K562 (cell line): ENCODE measurements around the gene TRERF1. TPM values are rescaled to one million over a fixed set of nuclear protein-coding genes. Genes with fewer than 3 reads are reported as not detected.

ENCODE experiments used
- ATAC-seq: fragments of 200-7000 bp; cut with Tn5 transposase; 3 replicates; pipeline ENCODE4 v1.9.1; 2020; ENCODE audit warnings: moderate library complexity
- BruUV-seq: library from RNA; stranded (reverse); fragments of 400-500 nt; replicated peaks from 2 replicates; lab custom pipeline; 2021; lab: Mats Ljungman, UMichigan
- CTCF ChIA-PET: fragments of 300-600 bp; formaldehyde crosslinking; extraction: SDS; loops from one replicate; lab custom pipeline; 2021; ENCODE audit warnings: low intra/inter-chr PET ratio; lab: Yijun Ruan, JAX
- POLR2A ChIA-PET: fragments of 300-600, 350-650 bp; sonication (Branson Sonifier 250); formaldehyde crosslinking; extraction: SDS; loops from one replicate; lab custom pipeline; 2021; ENCODE audit warnings: antibody characterized with exemption, inconsistent platforms; lab: Yijun Ruan, JAX
- DNase-seq, 4 experiments: peaks; one replicate each; pipeline versions ENCODE4 v3.0.0 to v3.0.0-alpha.2; 2011 to 2018; ENCODE audit warnings: low spot score in 3 of 4, mixed read lengths in 3 of 4; ENCODE audit errors: extremely low read depth in 1 of 4
- FAIRE-seq: peaks from 2 replicates; lab custom pipeline; 2011; peaks lifted over from hg19 to GRCh38; lab: Jason Lieb, UNC
- H2AFZ ChIP-seq: 2 replicates; pipeline ENCODE4 v1.6.0; 2011; ENCODE audit warnings: low read depth, low read length, control low read depth, inconsistent platforms
- H3K27ac ChIP-seq: fragments of 200-600 bp; 3 replicates; pipeline ENCODE4 v1.8.0; 2011; ENCODE audit warnings: low read depth, mild to moderate bottlenecking, control low read depth, inconsistent platforms, low read length, moderate library complexity, mixed read lengths; ENCODE audit errors: extremely low read depth
- H3K27me3 ChIP-seq, 2 experiments: fragments of 300-600 bp in 1 of 2; 2 replicates in 1 of 2; 3 replicates in 1 of 2; pipeline versions ENCODE4 v1.6.0 to v1.8.0; 2011; ENCODE audit warnings: inconsistent platforms in 2 of 2, low read length in 2 of 2, mild to moderate bottlenecking in 1 of 2, mixed read lengths in 1 of 2, moderate library complexity in 1 of 2; ENCODE audit not compliant: control insufficient read depth in 2 of 2, insufficient read depth in 2 of 2
- H3K36me3 ChIP-seq: fragments of 300-600 bp; 3 replicates; pipeline ENCODE4 v1.8.0; 2011; ENCODE audit warnings: mild to moderate bottlenecking, low read length, inconsistent platforms; ENCODE audit not compliant: control insufficient read depth, insufficient read depth
- H3K4me1 ChIP-seq, 2 experiments: fragments of 200-600 bp in 1 of 2; replicated peaks in 1 of 2; 2 replicates in 1 of 2; 3 replicates in 1 of 2; pipeline versions ENCODE4 v1.5.1 to v1.8.0; 2011; ENCODE audit warnings: inconsistent platforms in 2 of 2, low read length in 2 of 2, mild to moderate bottlenecking in 1 of 2, mixed read lengths in 1 of 2, moderate library complexity in 1 of 2; ENCODE audit not compliant: control insufficient read depth in 2 of 2, insufficient read depth in 2 of 2
- H3K4me2 ChIP-seq: 2 replicates; pipeline ENCODE4 v1.6.1; 2011; ENCODE audit warnings: low read length, control low read depth, inconsistent platforms, mixed read lengths; ENCODE audit not compliant: insufficient read depth
- H3K4me3 ChIP-seq: fragments of 200-600 bp; sonication (generic), shearing (Covaris generic); 2 replicates; pipeline ENCODE4 v1.5.1; 2016; ENCODE audit warnings: control low read depth, inconsistent platforms
- H3K79me2 ChIP-seq: fragments of 200-600 bp; 3 replicates; pipeline ENCODE4 v1.8.0; 2011; ENCODE audit warnings: low read length, inconsistent platforms; ENCODE audit not compliant: control insufficient read depth, insufficient read depth
- H3K9ac ChIP-seq, 2 experiments: 2 replicates each; pipeline versions ENCODE4 v1.6.0 to v1.6.1; 2011; ENCODE audit warnings: low read depth in 2 of 2, low read length in 2 of 2, control low read depth in 1 of 2, inconsistent platforms in 1 of 2, mild to moderate bottlenecking in 1 of 2, mixed read lengths in 1 of 2; ENCODE audit not compliant: insufficient read depth in 1 of 2
- H3K9me1 ChIP-seq: one replicate; pipeline ENCODE4 v1.6.0; 2011; ENCODE audit warnings: inconsistent platforms, mild to moderate bottlenecking, low read length, moderate library complexity; ENCODE audit not compliant: control insufficient read depth, insufficient read depth
- H3K9me3 ChIP-seq: replicated peaks from 2 replicates; pipeline ENCODE4 v1.5.1; 2011; ENCODE audit warnings: low read depth, low read length, inconsistent platforms; ENCODE audit not compliant: control insufficient read depth, insufficient read depth
- H4K20me1 ChIP-seq: replicated peaks from 2 replicates; pipeline ENCODE4 v1.6.1; 2011; ENCODE audit warnings: low read length, inconsistent platforms, mixed read lengths; ENCODE audit not compliant: control insufficient read depth, insufficient read depth
- CEBPZ ChIP-seq: fragments of 150-350 bp; IDR thresholded peaks from 2 replicates; pipeline ENCODE4 v1.6.1; 2014; ENCODE audit warnings: low read depth, mild to moderate bottlenecking, low read length, borderline replicate concordance
- CREM ChIP-seq: IDR thresholded peaks from 2 replicates; pipeline ENCODE4 v1.6.1; 2014; ENCODE audit warnings: antibody characterized with exemption, low read depth
- SMAD3 ChIP-seq: fragments of 450-650 bp; formaldehyde crosslinking; conservative IDR thresholded peaks from 2 replicates; pipeline ENCODE4 v1.4.0; 2020; ENCODE audit warnings: mild to moderate bottlenecking
- STAG1 ChIP-seq: sonication (generic); formaldehyde crosslinking; IDR thresholded peaks from 2 replicates; pipeline ENCODE4 v1.5.0; 2020; ENCODE audit warnings: missing genetic modification reagents, borderline replicate concordance
- ZBTB40 ChIP-seq, 2 experiments: fragments of 450-650 bp in 1 of 2; sonication (generic) in 1 of 2; formaldehyde crosslinking in 1 of 2; IDR thresholded peaks; 2 replicates each; pipeline versions ENCODE4 v1.7.1 to v1.9.0; 2016 to 2022; ENCODE audit warnings: inconsistent platforms in 1 of 2, mild to moderate bottlenecking in 1 of 2, missing genetic modification reagents in 1 of 2
- ZNF12 ChIP-seq: sonication (generic); formaldehyde crosslinking; IDR thresholded peaks from 2 replicates; pipeline ENCODE4 v1.4.0; 2020; ENCODE audit warnings: mild to moderate bottlenecking, missing genetic modification reagents
- WGBS: fragments of 100-300 bp; shearing (Covaris generic); methylation state at CpG from one replicate; pipeline ENCODE4 v1.1.6; 2016; ENCODE audit warnings: low coverage, mixed read lengths; ENCODE audit not compliant: insufficient coverage; ENCODE audit errors: missing lambda C conversion rate; 5-methylcytosine and 5-hydroxymethylcytosine counted together
- in situ Hi-C: fragments of 300-500 bp; cut with MboI; formaldehyde crosslinking; loops from 4 replicates; pipeline ENCODE4 v1.15.0; 2018; ENCODE audit warnings: inconsistent platforms, mixed read lengths
- intact Hi-C: fragments of 100-400 bp; cut with micrococcal nuclease; formaldehyde crosslinking; loops from 2 replicates; pipeline ENCODE4 v1.14.2; 2022
- polyA plus RNA-seq, 8 experiments: library from polyadenylated mRNA; depleted of rRNA in 4 of 8; stranded (reverse) in 5 of 8; unstranded in 3 of 8; fragments of >200 nt; fragmentation: Nextera tagmentation in 2 of 8; fragmentation: Illumina TruSeq in 1 of 8; extraction: Ambion mirVana in 2 of 8; extraction: Trizol in 1 of 8; gene quantifications; 2 replicates each; pipeline versions ENCODE4 v1.2.1 to v1.2.3, GENCODE V29; 2011 to 2014; ENCODE audit warnings: inconsistent platforms in 1 of 8, missing spikeins in 1 of 8
- total RNA-seq, 7 experiments: library from RNA; depleted of rRNA in 6 of 7; stranded (reverse); fragments of >200 nt in 6 of 7; fragmentation: Illumina TruSeq in 2 of 7; extraction: Trizol in 2 of 7; gene quantifications; 2 replicates each; pipeline versions ENCODE4 v1.2.1 to v1.2.3, GENCODE V29; 2011 to 2021; ENCODE audit warnings: low replicate concordance in 1 of 7

The TRERF1 gene
- total and polyA plus RNA-seq, 9 of the 15 experiments (the other 6 are each of a cell fraction or from before 2014, with no cell fraction given), result 0.04 to 0.20 (median 0.07) TPM; not detected in 3

GRCh38 chr6:42493914-42494539 lies 42.3 kb upstream of the TRERF1 start:
- CTCF ChIA-PET, result no interaction called here
- WGBS, result 21% methylated on average over 12 of the region's 14 CpGs
- H3K27me3 ChIP-seq, result peaks cover 6 to 8% of the 10 kb centered on the region in 2 experiments; a peak in 3 of 5 replicates
- no peak overlapping the region for H3K4me3 ChIP-seq
- H3K9me3 ChIP-seq, result no peaks in the 10 kb centered on the region; the same call in 1 of the 2 replicates
- H4K20me1 ChIP-seq, result no peaks in the 10 kb centered on the region
- ATAC-seq (peak; percentile 55; the same call in 2 of the 3 replicates), DNase-seq (peak in 2 of 4 experiments; percentile 21 to 25), FAIRE-seq (no peak)
- H3K27ac ChIP-seq, result no peak overlapping the region
- no peaks in the 10 kb centered on the region for H3K9me1 ChIP-seq
- H3K4me1 ChIP-seq, result no peaks in the 10 kb centered on the region
- no peak overlapping the region for H3K9ac ChIP-seq
- intact Hi-C loops, result no loop called here
- H3K36me3 ChIP-seq, result no peaks in the 10 kb centered on the region
- POLR2A ChIA-PET, result interaction anchor here (0.9 kb wide), 1 partner anchor 10 kb away, joined by 5 read pairs; no protein-coding TSS in a partner anchor
- H2AFZ ChIP-seq, result peak overlapping the region; percentile 47
- in situ Hi-C loops, result no loop called here
- H3K79me2 ChIP-seq, result no peaks in the 10 kb centered on the region
- H3K4me2 ChIP-seq, result no peak overlapping the region; the same call in 1 of the 2 replicates
- no TSS peak for BruUV-seq
- TF ChIP-seq CREM, result peak; percentile 64
- TF ChIP-seq SMAD3 (CRISPR knock-in tag), result no peak
- no peak for TF ChIP-seq CEBPZ
- peak; percentile 61 for TF ChIP-seq ZNF12 (CRISPR knock-in tag)
- TF ChIP-seq ZBTB40 (IDR thresholded peaks at IDR 0.05), result peak; percentile 39; the same call in 1 of the 2 replicates
- no peak for TF ChIP-seq ZBTB40 (CRISPR knock-in tag; IDR thresholded peaks at IDR 0.05)
- no peak for TF ChIP-seq STAG1 (CRISPR knock-in tag)
